K562 (cell line): ENCODE data around the gene OR2B2. TPM values are rescaled to one million over a fixed set of nuclear protein-coding genes. Genes with fewer than 3 reads are reported as not detected.

Experiments
- GTF2A2 ChIP-seq: IDR thresholded peaks from 2 replicates; pipeline ENCODE4 v1.6.1; 2016; ENCODE audit warnings: mild to moderate bottlenecking, missing genetic modification characterization, missing compliant biosample characterization
- JUN ChIP-seq, 2 experiments: sonication (generic) in 1 of 2; formaldehyde crosslinking in 1 of 2; IDR thresholded peaks; 2 replicates each; pipeline versions ENCODE4 v1.6.1 to v1.8.0; 2012 to 2022; ENCODE audit warnings: borderline replicate concordance in 2 of 2, mild to moderate bottlenecking in 2 of 2, improper control_type of control experiment in 1 of 2, low read depth in 1 of 2, low read length in 1 of 2, missing genetic modification reagents in 1 of 2
- KDM5B ChIP-seq: fragments of 200-600 bp; sonication (generic); IDR thresholded peaks from 2 replicates; pipeline ENCODE4 v1.6.1; 2012; ENCODE audit warnings: low read depth, mild to moderate bottlenecking, moderate library complexity, low read length, control low read depth, inconsistent platforms; ENCODE audit not compliant: insufficient replicate concordance
- L3MBTL2 ChIP-seq: fragments of 450-650 bp; IDR thresholded peaks from 2 replicates; pipeline ENCODE4 v1.6.1; 2016; ENCODE audit warnings: mild to moderate bottlenecking, moderate library complexity
- MBD1 ChIP-seq: fragments of 250-450 bp; sonication (Bioruptor Pico); IDR thresholded peaks from 2 replicates; pipeline ENCODE4 v1.8.0; 2022; ENCODE audit warnings: inconsistent platforms
- MED1 ChIP-seq: sonication (generic); formaldehyde crosslinking; IDR thresholded peaks from 2 replicates; pipeline ENCODE4 v1.8.1; 2023; ENCODE audit warnings: missing genetic modification reagents, borderline replicate concordance
- NR2C2 ChIP-seq, 2 experiments: fragments of 200-800 bp in 1 of 2; sonication (Bioruptor generic) in 1 of 2; sonication (generic) in 1 of 2; formaldehyde crosslinking in 1 of 2; IDR thresholded peaks; 2 replicates each; pipeline versions ENCODE4 v1.6.1 to v1.8.0; 2016 to 2022; ENCODE audit warnings: mild to moderate bottlenecking in 1 of 2, missing compliant biosample characterization in 1 of 2, missing genetic modification characterization in 1 of 2, missing genetic modification reagents in 1 of 2
- PCBP1 ChIP-seq: fragments of 200-400 bp; formaldehyde crosslinking; IDR thresholded peaks from 2 replicates; pipeline ENCODE4 v1.6.1; 2018; ENCODE audit warnings: mild to moderate bottlenecking, low read depth, low read length; ENCODE audit not compliant: poor library complexity, severe bottlenecking
- POLR2AphosphoS2 ChIP-seq: IDR thresholded peaks from 2 replicates; pipeline ENCODE4 v1.6.1; 2012; ENCODE audit warnings: low read length, improper control_type of control experiment
- RAD21 ChIP-seq, 2 experiments: fragments of 250-450 bp in 1 of 2; fragments of 450-650 bp in 1 of 2; sonication (Bioruptor Pico) in 1 of 2; formaldehyde crosslinking in 1 of 2; IDR thresholded peaks in 1 of 2; conservative IDR thresholded peaks in 1 of 2; 2 replicates each; pipeline versions ENCODE4 v1.4.0 to v1.8.0; 2020 to 2022; ENCODE audit warnings: mild to moderate bottlenecking in 2 of 2, moderate library complexity in 1 of 2
- RBM34 ChIP-seq: fragments of 200-400 bp; formaldehyde crosslinking; IDR thresholded peaks from 2 replicates; pipeline ENCODE4 v1.6.1; 2018; ENCODE audit warnings: low read length, borderline replicate concordance; ENCODE audit not compliant: insufficient read depth
- RFX1 ChIP-seq: fragments of 450-650 bp; IDR thresholded peaks from 2 replicates; pipeline ENCODE4 v1.6.1; 2016; ENCODE audit warnings: mild to moderate bottlenecking, moderate library complexity
- SMARCB1 ChIP-seq: IDR thresholded peaks from 2 replicates; pipeline ENCODE4 v1.6.1; 2011; ENCODE audit warnings: improper control_type of control experiment, low read depth; ENCODE audit not compliant: insufficient read length
- SOX6 ChIP-seq: fragments of 450-650 bp; IDR thresholded peaks from 2 replicates; pipeline ENCODE4 v1.6.1; 2014; ENCODE audit warnings: mild to moderate bottlenecking
- SREBF1 ChIP-seq: fragments of 150-350 bp; IDR thresholded peaks from 2 replicates; pipeline ENCODE4 v1.6.1; 2014; ENCODE audit warnings: antibody characterized with exemption, low read depth, low read length, borderline replicate concordance
- SRSF7 ChIP-seq: fragments of 200-400 bp; formaldehyde crosslinking; optimal IDR thresholded peaks from 2 replicates; pipeline ENCODE3; 2017; ENCODE audit warnings: mild to moderate bottlenecking, low read depth, low read length
- TAF9B ChIP-seq: fragments of 450-650 bp; IDR thresholded peaks from 2 replicates; pipeline ENCODE4 v1.6.1; 2018; ENCODE audit warnings: mild to moderate bottlenecking; ENCODE audit not compliant: partially characterized antibody
- TBL1XR1 ChIP-seq, 2 experiments: IDR thresholded peaks; 2 replicates each; pipeline ENCODE4 v1.6.1; 2012; ENCODE audit warnings: improper control_type of control experiment in 2 of 2, low read length in 2 of 2, mild to moderate bottlenecking in 1 of 2
- ZNF146 ChIP-seq: IDR thresholded peaks from one replicate; pipeline ENCODE4 v1.6.1; 2018; ENCODE audit warnings: missing compliant biosample characterization; ENCODE audit not compliant: unreplicated experiment
- ZNF175 ChIP-seq: fragments of 200-800 bp; sonication (Bioruptor generic); IDR thresholded peaks from 2 replicates; pipeline ENCODE4 v1.6.1; 2016; ENCODE audit warnings: low read depth, mild to moderate bottlenecking, missing genetic modification characterization, missing compliant biosample characterization
- ZZZ3 ChIP-seq: fragments of 450-650 bp; IDR thresholded peaks from 2 replicates; pipeline ENCODE4 v1.6.1; 2016; ENCODE audit warnings: antibody characterized with exemption, mild to moderate bottlenecking, moderate library complexity
- polyA plus RNA-seq, 8 experiments: library from polyadenylated mRNA; depleted of rRNA in 4 of 8; stranded (reverse) in 5 of 8; unstranded in 3 of 8; fragments of >200 nt; fragmentation: Nextera tagmentation in 2 of 8; fragmentation: Illumina TruSeq in 1 of 8; extraction: Ambion mirVana in 2 of 8; extraction: Trizol in 1 of 8; gene quantifications; 2 replicates each; pipeline versions ENCODE4 v1.2.1 to v1.2.3, GENCODE V29; 2011 to 2014; ENCODE audit warnings: inconsistent platforms in 1 of 8, missing spikeins in 1 of 8
- total RNA-seq, 7 experiments: library from RNA; depleted of rRNA in 6 of 7; stranded (reverse); fragments of >200 nt in 6 of 7; fragmentation: Illumina TruSeq in 2 of 7; extraction: Trizol in 2 of 7; gene quantifications; 2 replicates each; pipeline versions ENCODE4 v1.2.1 to v1.2.3, GENCODE V29; 2011 to 2021; ENCODE audit warnings: low replicate concordance in 1 of 7
- TF ChIP-seq, protein P1 (sequence below): fragments of 250-450 bp; sonication (Bioruptor Pico); IDR thresholded peaks from 2 replicates; pipeline ENCODE4 v1.9.0; 2021; ENCODE audit warnings: mild to moderate bottlenecking
- TF ChIP-seq, protein P2 (sequence below): fragments of 450-650 bp; IDR thresholded peaks from 2 replicates; pipeline ENCODE4 v1.6.1; 2017; ENCODE audit warnings: antibody characterized with exemption

Gene OR2B2
- total and polyA plus RNA-seq, 9 of the 15 experiments (the other 6 are each of a cell fraction or from before 2014, with no cell fraction given), result 0.24 TPM; not detected in 8

GRCh38 chr6:27890445-27891319 is 21.5 kb downstream of the OR2B2 start (continued):
- TF ChIP-seq RAD21 (CRISPR knock-in tag; conservative IDR thresholded peaks at IDR 0.05 in 1 of 2, IDR thresholded peaks at IDR 0.05 in 1 of 2), result no peak
- TF ChIP-seq, protein P1, sequence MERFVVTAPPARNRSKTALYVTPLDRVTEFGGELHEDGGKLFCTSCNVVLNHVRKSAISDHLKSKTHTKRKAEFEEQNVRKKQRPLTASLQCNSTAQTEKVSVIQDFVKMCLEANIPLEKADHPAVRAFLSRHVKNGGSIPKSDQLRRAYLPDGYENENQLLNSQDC (CRISPR knock-in tag), result 0 out of 2 replicates have a peak, but pooled peaks have one; percentile 13
- peak in 1 of 2 experiments; percentile 8; a peak in 1 of 4 replicates for TF ChIP-seq TBL1XR1 (IDR thresholded peaks at IDR 0.05; ENCODE audit: low read length in 2 of 2)
- TF ChIP-seq, protein P2, sequence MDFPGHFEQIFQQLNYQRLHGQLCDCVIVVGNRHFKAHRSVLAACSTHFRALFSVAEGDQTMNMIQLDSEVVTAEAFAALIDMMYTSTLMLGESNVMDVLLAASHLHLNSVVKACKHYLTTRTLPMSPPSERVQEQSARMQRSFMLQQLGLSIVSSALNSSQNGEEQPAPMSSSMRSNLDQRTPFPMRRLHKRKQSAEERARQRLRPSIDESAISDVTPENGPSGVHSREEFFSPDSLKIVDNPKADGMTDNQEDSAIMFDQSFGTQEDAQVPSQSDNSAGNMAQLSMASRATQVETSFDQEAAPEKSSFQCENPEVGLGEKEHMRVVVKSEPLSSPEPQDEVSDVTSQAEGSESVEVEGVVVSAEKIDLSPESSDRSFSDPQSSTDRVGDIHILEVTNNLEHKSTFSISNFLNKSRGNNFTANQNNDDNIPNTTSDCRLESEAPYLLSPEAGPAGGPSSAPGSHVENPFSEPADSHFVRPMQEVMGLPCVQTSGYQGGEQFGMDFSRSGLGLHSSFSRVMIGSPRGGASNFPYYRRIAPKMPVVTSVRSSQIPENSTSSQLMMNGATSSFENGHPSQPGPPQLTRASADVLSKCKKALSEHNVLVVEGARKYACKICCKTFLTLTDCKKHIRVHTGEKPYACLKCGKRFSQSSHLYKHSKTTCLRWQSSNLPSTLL, result peak; percentile 83
- no peak for TF ChIP-seq SREBF1
- TF ChIP-seq NR2C2 (CRISPR knock-in tag; IDR thresholded peaks at IDR 0.05), result 0 out of 2 replicates have a peak, but pooled peaks have one; percentile 45
- TF ChIP-seq NR2C2 (tag; IDR thresholded peaks at IDR 0.05), result no peak
- TF ChIP-seq SOX6, result peak; percentile 62; the same call in 1 of the 2 replicates
- TF ChIP-seq ZNF175 (CRISPR knock-in tag), result peak; percentile 34; the same call in 1 of the 2 replicates
- TF ChIP-seq POLR2AphosphoS2, result no peak
- TF ChIP-seq TAF9B, result peak; percentile 72
- TF ChIP-seq ZNF146, result peak; percentile 20
- TF ChIP-seq SRSF7, result no peak
- TF ChIP-seq MED1 (CRISPR knock-in tag), result 0 out of 2 replicates have a peak, but pooled peaks have one; percentile 93
- no peak for TF ChIP-seq RFX1
- TF ChIP-seq PCBP1, result peak; percentile 48
- TF ChIP-seq SMARCB1, result no peak
- TF ChIP-seq ZZZ3, result no peak
- peak; percentile 76 for TF ChIP-seq GTF2A2
- TF ChIP-seq MBD1 (CRISPR knock-in tag), result no peak
- TF ChIP-seq KDM5B, result peak; percentile 98
- no peak for TF ChIP-seq RBM34
- TF ChIP-seq JUN (IDR thresholded peaks at IDR 0.05; ENCODE audit: borderline replicate concordance, low read depth, low read length), result no peak; the same call in 1 of the 2 replicates
- TF ChIP-seq JUN (CRISPR knock-in tag; IDR thresholded peaks at IDR 0.05; ENCODE audit: borderline replicate concordance), result peak; percentile 70; the same call in 1 of the 2 replicates
- TF ChIP-seq L3MBTL2, result peak; percentile 94
